ENCODE results near the gene ACTL6B. TPM values are rescaled to one million over a fixed set of nuclear protein-coding genes. Genes with fewer than 3 reads are reported as not detected.

The ACTL6B gene
- total and polyA plus RNA-seq, 4 donors, result not detected

GRCh38 chr7:100687751-100688300 lies 31.6 kb upstream of the ACTL6B start:
- peaks cover 0 to 40% (median 29%) of the 10 kb centered on the region in 4 donors for H3K36me3 ChIP-seq (ENCODE audit: control insufficient read depth in 4 of 4, insufficient read depth in 3 of 4, low read depth in 1 of 4, low read length in 3 of 4)
- no peak for DNase-seq (ENCODE audit: low spot score)
- H3K27me3 ChIP-seq (ENCODE audit: control insufficient read depth in 4 of 4, insufficient read depth in 4 of 4, low read length in 3 of 4), result no peaks in the 10 kb centered on the region
- H3K4me1 ChIP-seq (ENCODE audit: control insufficient read depth in 4 of 4, insufficient read depth in 4 of 4, low read length in 3 of 4), result peaks cover 7 to 28% (median 17%) of the 10 kb centered on the region in 4 donors
- TF ChIP-seq, protein P1, sequence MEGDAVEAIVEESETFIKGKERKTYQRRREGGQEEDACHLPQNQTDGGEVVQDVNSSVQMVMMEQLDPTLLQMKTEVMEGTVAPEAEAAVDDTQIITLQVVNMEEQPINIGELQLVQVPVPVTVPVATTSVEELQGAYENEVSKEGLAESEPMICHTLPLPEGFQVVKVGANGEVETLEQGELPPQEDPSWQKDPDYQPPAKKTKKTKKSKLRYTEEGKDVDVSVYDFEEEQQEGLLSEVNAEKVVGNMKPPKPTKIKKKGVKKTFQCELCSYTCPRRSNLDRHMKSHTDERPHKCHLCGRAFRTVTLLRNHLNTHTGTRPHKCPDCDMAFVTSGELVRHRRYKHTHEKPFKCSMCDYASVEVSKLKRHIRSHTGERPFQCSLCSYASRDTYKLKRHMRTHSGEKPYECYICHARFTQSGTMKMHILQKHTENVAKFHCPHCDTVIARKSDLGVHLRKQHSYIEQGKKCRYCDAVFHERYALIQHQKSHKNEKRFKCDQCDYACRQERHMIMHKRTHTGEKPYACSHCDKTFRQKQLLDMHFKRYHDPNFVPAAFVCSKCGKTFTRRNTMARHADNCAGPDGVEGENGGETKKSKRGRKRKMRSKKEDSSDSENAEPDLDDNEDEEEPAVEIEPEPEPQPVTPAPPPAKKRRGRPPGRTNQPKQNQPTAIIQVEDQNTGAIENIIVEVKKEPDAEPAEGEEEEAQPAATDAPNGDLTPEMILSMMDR (IDR thresholded peaks at IDR 0.05; ENCODE audit: low read depth, low read length, missing input control), result no peak
- no peak for TF ChIP-seq JUND (IDR thresholded peaks at IDR 0.05)
- TF ChIP-seq FOXA2 (IDR thresholded peaks at IDR 0.05), result no peak
- TF ChIP-seq ATF3 (IDR thresholded peaks at IDR 0.05), result no peak
- TF ChIP-seq, protein P2, sequence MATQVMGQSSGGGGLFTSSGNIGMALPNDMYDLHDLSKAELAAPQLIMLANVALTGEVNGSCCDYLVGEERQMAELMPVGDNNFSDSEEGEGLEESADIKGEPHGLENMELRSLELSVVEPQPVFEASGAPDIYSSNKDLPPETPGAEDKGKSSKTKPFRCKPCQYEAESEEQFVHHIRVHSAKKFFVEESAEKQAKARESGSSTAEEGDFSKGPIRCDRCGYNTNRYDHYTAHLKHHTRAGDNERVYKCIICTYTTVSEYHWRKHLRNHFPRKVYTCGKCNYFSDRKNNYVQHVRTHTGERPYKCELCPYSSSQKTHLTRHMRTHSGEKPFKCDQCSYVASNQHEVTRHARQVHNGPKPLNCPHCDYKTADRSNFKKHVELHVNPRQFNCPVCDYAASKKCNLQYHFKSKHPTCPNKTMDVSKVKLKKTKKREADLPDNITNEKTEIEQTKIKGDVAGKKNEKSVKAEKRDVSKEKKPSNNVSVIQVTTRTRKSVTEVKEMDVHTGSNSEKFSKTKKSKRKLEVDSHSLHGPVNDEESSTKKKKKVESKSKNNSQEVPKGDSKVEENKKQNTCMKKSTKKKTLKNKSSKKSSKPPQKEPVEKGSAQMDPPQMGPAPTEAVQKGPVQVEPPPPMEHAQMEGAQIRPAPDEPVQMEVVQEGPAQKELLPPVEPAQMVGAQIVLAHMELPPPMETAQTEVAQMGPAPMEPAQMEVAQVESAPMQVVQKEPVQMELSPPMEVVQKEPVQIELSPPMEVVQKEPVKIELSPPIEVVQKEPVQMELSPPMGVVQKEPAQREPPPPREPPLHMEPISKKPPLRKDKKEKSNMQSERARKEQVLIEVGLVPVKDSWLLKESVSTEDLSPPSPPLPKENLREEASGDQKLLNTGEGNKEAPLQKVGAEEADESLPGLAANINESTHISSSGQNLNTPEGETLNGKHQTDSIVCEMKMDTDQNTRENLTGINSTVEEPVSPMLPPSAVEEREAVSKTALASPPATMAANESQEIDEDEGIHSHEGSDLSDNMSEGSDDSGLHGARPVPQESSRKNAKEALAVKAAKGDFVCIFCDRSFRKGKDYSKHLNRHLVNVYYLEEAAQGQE (IDR thresholded peaks at IDR 0.05), result no peak
- TF ChIP-seq FOXA1 (IDR thresholded peaks at IDR 0.05), result no peak
- TF ChIP-seq RXRA (IDR thresholded peaks at IDR 0.05), result no peak
- TF ChIP-seq EGR1 (IDR thresholded peaks at IDR 0.05; ENCODE audit: low read depth in 2 of 2), result no peak
- no peak for TF ChIP-seq SP1 (IDR thresholded peaks at IDR 0.05)
- no peak for TF ChIP-seq YY1 (IDR thresholded peaks at IDR 0.05)
- TF ChIP-seq, protein P3, sequence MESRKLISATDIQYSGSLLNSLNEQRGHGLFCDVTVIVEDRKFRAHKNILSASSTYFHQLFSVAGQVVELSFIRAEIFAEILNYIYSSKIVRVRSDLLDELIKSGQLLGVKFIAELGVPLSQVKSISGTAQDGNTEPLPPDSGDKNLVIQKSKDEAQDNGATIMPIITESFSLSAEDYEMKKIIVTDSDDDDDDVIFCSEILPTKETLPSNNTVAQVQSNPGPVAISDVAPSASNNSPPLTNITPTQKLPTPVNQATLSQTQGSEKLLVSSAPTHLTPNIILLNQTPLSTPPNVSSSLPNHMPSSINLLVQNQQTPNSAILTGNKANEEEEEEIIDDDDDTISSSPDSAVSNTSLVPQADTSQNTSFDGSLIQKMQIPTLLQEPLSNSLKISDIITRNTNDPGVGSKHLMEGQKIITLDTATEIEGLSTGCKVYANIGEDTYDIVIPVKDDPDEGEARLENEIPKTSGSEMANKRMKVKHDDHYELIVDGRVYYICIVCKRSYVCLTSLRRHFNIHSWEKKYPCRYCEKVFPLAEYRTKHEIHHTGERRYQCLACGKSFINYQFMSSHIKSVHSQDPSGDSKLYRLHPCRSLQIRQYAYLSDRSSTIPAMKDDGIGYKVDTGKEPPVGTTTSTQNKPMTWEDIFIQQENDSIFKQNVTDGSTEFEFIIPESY (IDR thresholded peaks at IDR 0.05), result no peak
- no peak for TF ChIP-seq MAX (IDR thresholded peaks at IDR 0.05)
- no peak for TF ChIP-seq NR2F2 (IDR thresholded peaks at IDR 0.05)
- no peak for TF ChIP-seq GABPA (IDR thresholded peaks at IDR 0.05 in 1 of 2, conservative IDR thresholded peaks at IDR 0.05 in 1 of 2)
- WGBS, result 79% methylated on average over 25 of the region's 25 CpGs
- no peaks in the 10 kb centered on the region for H3K9me3 ChIP-seq (ENCODE audit: control insufficient read depth in 4 of 4, low read length in 3 of 4)
- no peak overlapping the region for H3K27ac ChIP-seq (ENCODE audit: low read depth in 1 of 2, low read length in 2 of 2)
- no peak overlapping the region for H3K4me3 ChIP-seq (ENCODE audit: low read depth in 1 of 3, low read length in 3 of 3)
- H3K9ac ChIP-seq (ENCODE audit: low read depth in 1 of 2, low read length in 2 of 2), result no peak overlapping the region

DNA sequence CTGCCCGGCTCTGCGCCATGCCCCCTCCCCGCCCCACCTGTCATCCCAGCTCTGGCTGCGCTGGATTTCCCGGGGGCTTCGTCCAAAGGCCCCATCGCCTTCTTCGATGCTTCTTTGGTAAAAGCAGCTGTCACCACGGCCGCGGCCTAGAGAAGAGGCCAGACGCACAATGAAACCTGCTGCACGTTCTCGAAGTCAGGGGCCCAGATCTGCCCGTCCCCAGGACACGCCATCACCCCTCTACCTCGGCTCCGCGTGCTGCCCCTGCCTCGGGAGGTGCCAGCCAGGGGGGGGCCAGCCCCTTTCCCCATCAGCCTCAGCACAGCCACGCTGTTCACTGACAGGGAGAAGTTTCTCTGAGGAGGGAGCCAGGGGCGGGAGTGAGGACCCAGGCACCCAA lies 31.0 kb upstream of the ACTL6B start:
- DNase-seq (ENCODE audit: low spot score), result no peak
- peaks cover 0 to 46% (median 29%) of the 10 kb centered on the region in 4 donors for H3K36me3 ChIP-seq (ENCODE audit: control insufficient read depth in 4 of 4, insufficient read depth in 3 of 4, low read depth in 1 of 4, low read length in 3 of 4)

More for the DNA sequence above, 31.0 kb upstream of the ACTL6B start:
- Histone ChIP-seq H3K9ac (ENCODE audit: low read depth in 1 of 2, low read length in 2 of 2) (no peak overlapping the region), H3K27ac (ENCODE audit: low read depth in 1 of 2, low read length in 2 of 2) (no peak overlapping the region), H3K4me3 (ENCODE audit: low read depth in 1 of 3, low read length in 3 of 3) (no peak overlapping the region), H3K27me3 (ENCODE audit: control insufficient read depth in 4 of 4, insufficient read depth in 4 of 4, low read length in 3 of 4) (no peaks in the 10 kb centered on the region), H3K4me1 (ENCODE audit: control insufficient read depth in 4 of 4, insufficient read depth in 4 of 4, low read length in 3 of 4) (peaks cover 4 to 22% (median 11%) of the 10 kb centered on the region in 4 donors), H3K9me3 (ENCODE audit: control insufficient read depth in 4 of 4, low read length in 3 of 4) (no peaks in the 10 kb centered on the region)
- no peak for TF ChIP-seq ATF3 (IDR thresholded peaks at IDR 0.05)
- TF ChIP-seq SP1 (IDR thresholded peaks at IDR 0.05), result no peak
- TF ChIP-seq JUND (IDR thresholded peaks at IDR 0.05), result no peak
- no peak for TF ChIP-seq FOXA2 (IDR thresholded peaks at IDR 0.05)
- no peak for TF ChIP-seq HNF4G (IDR thresholded peaks at IDR 0.05)
- TF ChIP-seq NR2F2 (IDR thresholded peaks at IDR 0.05), result no peak
- no peak for TF ChIP-seq TAF1 (conservative IDR thresholded peaks at IDR 0.05)
- TF ChIP-seq GABPA (IDR thresholded peaks at IDR 0.05 in 1 of 2, conservative IDR thresholded peaks at IDR 0.05 in 1 of 2), result no peak
- no peak for TF ChIP-seq FOXA1 (IDR thresholded peaks at IDR 0.05)
- WGBS, result 92% methylated on average over 22 of the region's 22 CpGs

All from liver (tissue), 9 donors.